D721Med (cell line): ENCODE measurements around the gene CACNG4.

Source experiments
- DNase-seq: peaks from one replicate; pipeline ENCODE4 v3.0.0; 2011; ENCODE audit warnings: low spot score; ENCODE audit not compliant: insufficient read length
- FAIRE-seq: peaks from 2 replicates; lab custom pipeline; 2011; peaks lifted over from hg19 to GRCh38; lab: Jason Lieb, UNC
- CTCF ChIP-seq: IDR thresholded peaks from 2 replicates; pipeline ENCODE4 v1.5.1; 2012; ENCODE audit warnings: mild to moderate bottlenecking, control low read depth; ENCODE audit not compliant: insufficient read depth; ENCODE audit errors: missing control alignments

Gene CACNG4

GRCh38 chr17:67047382-67047781, 82.9 kb downstream of the CACNG4 start:
- TF ChIP-seq CTCF = no peak
- FAIRE-seq = no peak
- DNase-seq = no peak

GRCh38 chr17:67049025-67049739, 84.7 kb downstream of the CACNG4 start:
- DNase-seq (no peak), FAIRE-seq (peak; percentile 11)
- no peak for TF ChIP-seq CTCF

- no peak for FAIRE-seq
- no peak for TF ChIP-seq CTCF
- DNase-seq = no peak
Observed at GRCh38 chr17:67050066-67050465, 85.6 kb downstream of the CACNG4 start.

GRCh38 chr17:67050471-67051154, 86.1 kb downstream of the CACNG4 start:
- no peak for DNase-seq
- FAIRE-seq = peak; percentile 69
- no peak for TF ChIP-seq CTCF

- DNase-seq = no peak
- no peak for FAIRE-seq
- no peak for TF ChIP-seq CTCF
Observed at GRCh38 chr17:67051155-67051538, 86.6 kb downstream of the CACNG4 start.

GRCh38 chr17:67051837-67052236, 87.3 kb downstream of the CACNG4 start:
- DNase-seq (no peak), FAIRE-seq (no peak)
- no peak for TF ChIP-seq CTCF
